GOT3 (cell line): Measurements from ENCODE around the gene GPR151.

Experiments used
- DNase-seq: peaks from one replicate; lab custom pipeline; 2025; ENCODE audit warnings: mixed read lengths; lab: John Stamatoyannopoulos, UW

GPR151 gene

DNA sequence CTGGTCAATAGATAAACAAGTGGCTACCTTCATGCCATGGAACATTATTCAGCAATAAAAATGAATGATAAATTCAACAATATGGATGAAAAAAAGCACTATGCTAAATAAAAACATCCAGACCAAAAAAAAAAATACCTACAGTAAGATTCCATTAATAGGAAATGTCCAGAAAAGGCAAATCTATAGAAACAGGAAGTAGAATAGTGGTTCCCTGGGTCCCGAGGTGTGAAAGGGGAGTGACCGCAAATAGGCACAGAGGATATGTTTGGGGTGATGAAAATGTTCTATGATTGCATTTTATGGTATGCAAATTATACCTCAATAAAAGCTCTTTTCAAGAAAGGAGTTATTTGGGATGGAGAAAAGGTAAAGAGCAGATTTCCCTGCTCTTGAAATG lies 3.6 kb upstream of the GPR151 start:
- no peak for DNase-seq

DNA sequence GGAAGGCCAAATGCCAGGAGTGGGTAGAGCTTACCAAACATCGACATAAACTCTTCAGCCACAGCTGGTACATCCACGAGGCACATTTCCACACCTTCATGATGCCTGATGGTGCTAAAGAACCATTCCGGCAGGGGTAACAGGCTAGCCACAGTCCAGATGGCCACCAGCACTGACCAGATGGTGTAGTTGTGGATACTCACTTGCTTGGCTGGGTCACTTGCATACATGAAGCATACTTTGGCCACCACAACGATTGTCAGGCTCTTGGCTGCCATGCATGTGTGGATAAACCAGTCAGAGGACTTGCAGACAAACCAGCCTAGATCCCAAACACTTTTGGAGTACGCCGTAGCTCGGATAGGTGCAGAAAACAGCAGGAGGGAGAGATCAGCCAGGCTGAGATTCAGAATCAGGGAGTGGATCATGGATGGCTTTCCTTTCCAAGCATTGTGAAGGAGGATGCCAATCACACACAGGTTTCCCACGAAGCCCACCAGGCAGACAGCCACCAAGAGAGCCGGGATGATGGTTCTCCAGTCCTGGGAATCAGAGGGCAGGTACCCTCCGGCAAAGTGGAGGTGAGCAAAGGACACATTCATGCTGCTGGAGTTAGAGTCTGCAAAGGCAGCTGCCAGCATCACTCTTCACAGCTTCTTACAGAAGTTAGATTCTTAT lies 378 bp downstream of the GPR151 start:
- no peak for DNase-seq

DNA sequence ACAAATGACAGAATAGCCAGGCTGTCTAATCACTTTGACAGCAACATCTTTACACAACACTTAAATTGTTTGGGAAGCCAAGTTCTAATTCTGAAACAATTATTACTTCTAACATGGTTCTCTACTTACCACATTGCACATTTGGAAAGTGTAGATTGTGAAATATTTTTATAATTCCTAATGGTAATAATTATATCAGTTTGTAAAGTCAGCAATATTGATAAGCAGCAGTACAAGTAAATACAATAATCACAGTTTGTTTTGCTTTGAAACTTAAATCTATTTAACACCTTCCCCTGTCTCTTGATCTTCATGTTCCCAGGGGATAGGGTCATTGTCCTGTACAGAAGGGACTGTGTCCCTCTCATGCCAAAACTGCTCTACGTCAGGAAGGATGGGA lies 1.4 kb downstream of the GPR151 start:
- no peak for DNase-seq

DNA sequence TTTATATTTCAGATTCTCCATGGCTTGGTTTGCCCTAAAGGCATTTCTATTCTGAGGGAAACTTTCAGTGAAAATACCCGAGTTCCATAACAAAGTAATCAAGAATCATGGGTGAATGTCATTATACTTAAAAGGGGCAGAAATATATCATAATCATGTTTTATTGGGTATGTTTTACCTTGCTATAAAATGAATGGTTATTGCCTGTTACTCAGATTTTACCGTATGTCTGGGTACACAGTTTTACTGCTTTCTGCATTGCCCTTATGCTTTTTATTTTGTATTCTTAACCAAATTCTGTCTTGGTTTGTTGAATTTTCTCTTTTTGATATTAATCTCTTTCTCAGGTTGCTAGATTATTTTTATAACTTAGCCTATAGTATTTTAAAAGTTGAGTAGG lies 2.5 kb downstream of the GPR151 start:
- no peak for DNase-seq

DNA sequence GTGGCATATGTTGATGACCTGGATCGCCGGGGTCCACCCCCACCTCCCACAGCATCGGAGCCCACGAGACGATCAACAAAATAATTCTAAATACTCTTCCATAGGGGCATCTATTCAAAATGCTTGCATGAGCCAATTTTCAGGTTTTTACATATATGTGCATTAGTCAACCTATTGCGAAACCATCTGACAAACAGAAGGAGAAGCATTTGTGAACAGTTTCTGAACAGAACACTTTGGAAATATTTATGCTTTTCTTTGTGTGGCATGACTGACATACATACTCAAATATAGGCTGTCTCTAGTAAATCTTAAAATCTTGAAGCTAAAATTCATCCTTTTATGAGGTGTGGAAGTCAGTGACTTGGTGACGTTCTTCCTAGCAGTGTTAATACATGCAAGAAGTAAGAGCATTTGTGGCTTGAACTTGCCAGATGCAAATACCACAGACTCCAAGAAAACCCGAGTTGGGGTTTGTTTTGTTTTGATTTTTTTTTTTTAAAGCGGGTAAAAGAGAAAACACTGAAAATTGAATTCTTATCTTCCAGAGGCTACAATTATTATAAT lies 5.3 kb downstream of the GPR151 start:
- DNase-seq, result no peak

DNA sequence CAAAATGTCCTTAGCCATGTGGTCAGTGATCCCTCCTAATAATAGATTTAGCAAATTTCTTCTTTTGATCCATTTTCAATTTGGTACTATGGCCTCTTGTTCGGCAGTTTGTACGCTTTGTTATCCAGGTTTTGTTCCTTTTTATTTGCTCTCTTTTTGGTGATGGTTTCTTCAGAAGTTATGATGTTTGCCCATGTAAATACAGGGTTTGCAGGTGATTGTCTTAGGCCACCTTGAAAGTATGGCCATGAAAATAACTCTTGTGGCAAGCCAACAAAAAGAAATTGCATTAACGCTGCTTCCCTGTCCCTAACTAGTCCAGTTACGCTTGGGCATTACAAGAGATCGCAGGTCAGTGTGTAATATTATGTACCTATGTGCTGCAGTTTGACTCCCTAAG lies 8.6 kb downstream of the GPR151 start:
- no peak for DNase-seq

DNA sequence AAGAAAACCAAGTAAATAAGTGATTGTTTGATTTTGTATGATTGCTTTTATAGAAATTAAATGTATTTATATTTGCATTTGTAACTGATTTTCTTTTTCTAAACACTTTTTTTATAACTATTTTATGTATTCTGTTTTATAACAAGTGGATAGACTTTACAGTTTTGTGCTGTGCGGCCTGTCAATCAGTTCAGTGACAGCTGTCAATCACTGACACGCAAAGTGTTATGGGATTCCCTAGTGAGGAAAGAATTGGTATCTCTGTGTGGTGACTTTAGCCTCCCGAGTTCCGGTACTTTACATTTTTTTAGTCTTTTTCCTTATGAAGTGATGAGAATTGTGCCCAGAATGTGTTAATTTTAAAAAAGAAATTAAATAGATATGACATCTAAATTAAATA lies 16.3 kb downstream of the GPR151 start:
- no peak for DNase-seq

DNA sequence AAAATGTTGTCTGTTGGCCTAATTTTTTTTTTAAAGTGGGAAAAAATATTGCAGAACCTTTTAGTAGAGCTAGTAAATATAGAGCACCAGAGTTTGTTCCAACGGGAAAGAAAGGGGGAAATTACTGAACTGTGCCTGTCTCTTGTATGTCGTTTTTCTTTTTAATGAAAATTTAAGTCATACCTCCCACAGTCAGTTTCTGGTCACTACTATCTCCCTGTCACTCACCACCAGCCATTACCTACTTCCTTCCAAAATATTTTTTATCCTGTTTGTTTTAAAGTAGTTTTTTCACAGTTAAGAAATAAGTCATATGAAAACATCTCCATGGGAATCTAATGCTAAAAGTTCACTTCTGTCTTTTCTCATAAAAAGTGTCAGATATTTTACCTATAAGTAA lies 21.3 kb downstream of the GPR151 start:
- no peak for DNase-seq

DNA sequence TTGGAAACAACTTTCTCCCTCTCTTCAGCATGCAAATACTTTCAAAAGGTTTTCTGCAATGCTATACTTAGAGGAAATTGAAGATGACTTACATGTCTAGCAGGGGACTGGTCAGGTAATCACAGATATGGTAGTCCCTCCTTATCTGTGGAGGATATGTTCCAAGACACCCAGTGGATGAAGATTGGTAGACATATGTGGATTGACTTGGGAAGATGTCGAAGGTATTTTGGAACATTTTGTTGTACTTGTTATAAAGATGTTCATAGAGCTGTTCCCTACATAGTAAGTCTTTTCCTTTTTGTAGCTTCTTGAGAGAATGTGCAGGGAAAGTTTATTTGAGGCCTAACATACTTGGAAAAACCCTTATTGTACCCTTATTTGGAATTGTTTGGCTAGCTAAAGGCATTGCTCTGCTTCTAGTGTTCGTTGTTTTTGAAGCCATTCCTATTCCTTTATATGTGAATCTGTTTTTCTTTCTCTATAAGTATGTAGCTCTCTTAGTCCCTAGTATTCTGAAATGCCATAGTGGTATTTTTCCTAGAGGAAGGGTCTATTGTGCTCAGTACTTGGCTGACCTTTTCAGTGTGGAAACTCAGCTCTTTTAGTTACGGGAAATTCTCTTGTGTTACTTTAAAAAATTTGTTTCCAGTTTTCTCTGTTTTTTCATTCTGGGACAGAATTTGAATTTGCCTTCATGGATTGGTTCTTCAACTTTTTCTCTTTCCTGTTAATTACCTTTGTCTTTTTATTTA lies 25.7 kb downstream of the GPR151 start:
- no peak for DNase-seq

DNA sequence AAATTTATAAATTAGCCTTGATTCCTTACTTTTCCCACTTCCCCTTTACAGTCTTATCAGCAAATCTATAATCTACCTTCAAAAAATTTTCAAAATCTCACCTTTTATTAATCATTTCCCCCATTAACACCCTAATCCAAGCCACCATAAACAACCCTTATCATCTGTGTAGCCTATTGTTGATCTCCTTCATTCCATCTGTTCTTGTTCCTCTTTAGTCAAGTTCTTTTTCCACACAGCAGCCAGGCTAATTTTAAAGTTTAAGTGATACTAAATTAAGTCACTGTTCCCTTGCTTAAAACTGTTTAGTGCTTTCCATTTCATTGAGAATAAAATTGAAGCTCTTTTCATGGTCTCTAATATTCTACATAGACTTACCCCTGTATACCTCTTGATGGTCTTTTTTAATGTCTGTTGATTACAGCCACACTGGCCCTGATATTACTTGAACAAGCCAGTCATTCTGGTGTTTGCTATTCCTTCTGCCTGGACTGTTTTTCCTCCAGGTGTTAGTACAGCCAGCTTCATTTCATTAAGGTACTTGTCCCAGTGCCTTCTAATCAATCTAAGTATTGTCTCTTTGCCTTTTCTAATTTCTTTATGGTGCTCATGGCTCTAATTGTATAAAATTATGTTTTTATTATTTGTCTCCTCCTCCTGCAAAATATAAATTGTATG lies 31.1 kb downstream of the GPR151 start:
- no peak for DNase-seq

DNA sequence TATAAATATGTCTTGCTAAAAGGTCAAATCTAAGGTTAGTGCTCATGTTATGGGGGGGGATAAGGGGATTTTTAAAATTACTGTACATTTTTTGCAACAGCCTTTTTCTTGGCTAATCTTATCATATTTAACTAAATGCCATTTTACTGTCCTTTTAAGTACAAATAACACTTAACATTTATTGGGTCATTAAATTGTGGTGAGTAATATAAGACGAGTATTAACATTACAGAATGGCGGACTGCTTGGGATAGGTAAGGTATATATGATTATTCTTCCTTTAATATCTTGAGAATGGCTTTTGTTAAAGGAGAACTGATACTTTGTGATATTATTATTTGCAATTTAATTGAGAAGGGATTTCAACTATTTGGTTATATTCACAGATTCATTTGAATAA lies 33.2 kb downstream of the GPR151 start:
- DNase-seq, result no peak

DNA sequence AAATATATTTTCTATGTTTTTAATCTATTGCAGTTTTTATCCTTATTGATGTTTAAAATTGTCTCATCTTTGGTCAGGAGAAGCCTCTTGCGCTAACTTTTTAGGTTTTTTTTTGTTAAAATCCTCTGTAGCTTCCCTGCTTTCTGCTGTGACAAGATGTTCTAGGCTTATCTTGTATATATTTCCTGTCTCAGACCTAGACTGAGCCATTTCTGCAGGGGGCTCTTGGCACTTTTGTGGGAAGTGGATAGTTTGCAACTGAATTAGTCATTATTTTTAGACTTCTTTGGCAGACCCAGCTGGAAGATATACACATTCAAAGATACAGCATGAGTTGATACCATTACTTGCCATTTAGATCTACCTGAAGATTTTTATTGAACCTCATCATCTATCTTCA lies 40.1 kb downstream of the GPR151 start:
- no peak for DNase-seq

DNA sequence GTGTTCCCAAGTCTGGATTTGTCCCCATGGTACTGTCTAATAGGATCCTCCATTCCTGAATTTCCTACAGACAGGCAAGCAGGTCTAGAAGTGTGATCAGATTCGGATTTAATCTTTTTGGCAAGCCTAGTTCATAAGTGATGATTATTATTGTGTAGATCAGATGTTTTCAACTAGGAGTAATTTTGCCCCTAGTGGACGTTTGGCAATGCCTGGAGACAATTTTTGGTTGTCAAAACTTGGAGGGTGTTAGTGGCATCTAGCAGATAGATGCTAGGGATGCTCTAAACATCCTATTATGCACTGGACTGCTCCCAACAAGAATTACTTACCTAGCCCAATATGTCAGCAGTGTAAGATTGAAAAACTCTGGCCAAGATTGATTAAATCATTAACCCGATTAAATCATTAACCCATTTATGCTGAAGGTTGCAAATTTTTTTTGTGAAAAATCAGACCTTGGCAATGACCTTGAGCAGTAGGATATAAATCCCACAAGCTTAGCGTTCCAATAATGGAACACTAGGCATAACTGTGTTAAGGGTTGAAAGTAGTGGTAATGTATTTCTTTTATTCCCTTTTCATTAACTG lies 40.7 kb downstream of the GPR151 start:
- no peak for DNase-seq

DNA sequence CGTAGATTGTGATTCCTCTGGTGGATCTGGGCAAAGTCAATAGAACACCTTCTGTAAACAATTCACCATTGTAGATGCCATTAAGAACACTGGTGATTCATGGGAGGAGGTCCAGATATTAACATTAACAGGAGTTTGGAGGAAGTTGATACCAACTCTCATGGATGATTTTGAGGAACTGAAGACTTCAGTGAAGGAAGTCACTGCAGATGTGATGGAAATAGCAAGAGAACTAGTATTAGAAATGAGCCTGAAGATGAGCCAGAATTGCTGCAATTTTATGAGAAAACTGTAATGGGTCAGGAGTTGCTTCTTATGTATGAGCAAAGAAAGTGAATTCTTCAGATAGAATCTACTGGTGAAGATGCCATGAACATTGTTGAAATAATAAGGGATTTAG lies 41.9 kb downstream of the GPR151 start:
- no peak for DNase-seq

DNA sequence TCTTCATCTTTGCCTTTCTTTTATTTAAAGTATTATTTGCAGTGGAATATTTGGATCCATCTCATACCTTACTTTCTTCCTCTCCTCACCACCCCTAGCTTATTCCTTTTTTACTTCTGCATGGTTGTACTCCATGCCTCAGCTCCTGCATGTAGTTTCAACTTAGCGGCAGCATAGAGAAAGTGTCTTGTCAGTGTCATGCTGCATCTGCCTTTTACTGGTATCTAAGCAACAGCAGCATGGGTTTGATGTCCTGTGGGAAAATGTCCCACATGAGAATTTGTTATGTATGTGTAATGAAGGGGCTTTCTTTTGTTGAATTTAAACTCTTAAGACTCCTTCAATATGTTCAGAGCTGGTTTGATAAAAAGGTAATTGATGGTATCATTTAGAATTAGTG lies 48.2 kb downstream of the GPR151 start:
- DNase-seq, result no peak

DNA sequence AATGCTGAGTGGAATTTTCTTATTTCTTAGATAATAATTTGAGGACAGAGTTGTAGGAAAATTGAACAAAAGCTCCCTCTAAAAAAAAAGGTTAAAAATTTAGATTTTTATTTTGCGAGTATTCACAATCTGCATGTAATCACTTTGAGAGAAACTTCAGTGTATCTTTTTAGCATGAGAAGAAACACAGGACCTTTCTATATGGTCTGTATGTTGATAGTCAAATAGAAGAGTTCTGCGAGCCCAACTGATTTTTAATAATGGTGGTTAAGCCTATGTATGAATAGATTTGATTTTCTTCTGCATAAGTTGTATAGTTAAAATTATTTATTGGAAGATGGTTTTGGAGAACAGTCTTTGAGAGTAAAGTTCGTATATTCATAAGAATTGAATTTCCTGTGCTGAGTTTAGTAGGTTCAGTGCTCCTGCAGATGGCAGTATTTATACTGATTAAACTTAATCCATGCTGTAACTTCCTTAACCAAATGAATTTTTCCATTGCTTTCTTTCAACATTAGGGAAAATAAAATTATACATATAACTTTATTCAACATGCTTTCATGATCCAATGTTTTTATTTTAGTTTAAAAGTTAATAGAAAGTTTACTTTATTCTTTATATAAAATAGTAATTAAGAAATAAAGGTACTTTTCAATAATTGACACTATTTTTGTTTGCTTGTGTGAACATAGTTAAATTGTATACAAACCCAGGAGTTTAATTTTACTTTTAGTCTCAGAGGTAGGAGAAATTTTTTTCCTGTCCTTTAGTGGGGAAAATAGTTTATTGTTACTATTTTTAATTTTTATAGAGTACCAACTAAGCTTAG lies 49.3 kb downstream of the GPR151 start:
- DNase-seq, result no peak

DNA sequence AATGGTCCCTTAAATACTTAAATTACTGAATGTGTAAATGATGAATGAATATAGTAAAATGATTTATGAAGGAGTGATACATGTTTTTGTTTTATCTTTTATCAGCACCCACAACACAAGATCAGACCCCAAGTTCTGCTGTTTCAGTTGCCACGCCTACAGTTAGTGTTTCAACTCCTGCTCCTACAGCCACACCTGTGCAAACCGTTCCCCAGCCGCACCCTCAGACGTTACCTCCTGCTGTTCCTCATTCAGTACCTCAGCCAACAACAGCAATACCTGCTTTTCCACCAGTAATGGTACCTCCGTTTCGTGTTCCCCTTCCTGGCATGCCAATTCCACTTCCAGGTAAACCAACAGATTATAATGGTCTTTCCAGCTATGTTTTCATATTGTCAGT lies 52.5 kb downstream of the GPR151 start:
- DNase-seq, result no peak
